ENCODE data around the gene PPARA. TPM values are rescaled to one million over a fixed set of nuclear protein-coding genes. Genes with fewer than 3 reads are reported as not detected.

PPARA gene
- total RNA-seq, 1 donor from 2014 or later, result 23.0 TPM

GRCh38 chr22:46162771-46163556 is 12.6 kb downstream of the PPARA start:
- DNase-seq (no peak), ATAC-seq (ENCODE audit: low read depth) (no peak)
- ChIA-PET CTCF (no interaction called here), POLR2A (no interaction called here)
- H3K27ac Mint-ChIP-seq, result no peak overlapping the region
- intact Hi-C loops (cut with micrococcal nuclease), result no loop called here
- no peak for TF ChIP-seq CTCF (IDR thresholded peaks at IDR 0.05)
- H3K27me3 Mint-ChIP-seq, result no peaks in the 10 kb centered on the region
- H3K4me1 Mint-ChIP-seq, result no peaks in the 10 kb centered on the region
- no peaks in the 10 kb centered on the region for H3K9me3 Mint-ChIP-seq
- peaks cover 24% of the 10 kb centered on the region for H3K36me3 Mint-ChIP-seq (ENCODE audit: low read depth)
- no peak overlapping the region for H3K4me3 Mint-ChIP-seq

DNA sequence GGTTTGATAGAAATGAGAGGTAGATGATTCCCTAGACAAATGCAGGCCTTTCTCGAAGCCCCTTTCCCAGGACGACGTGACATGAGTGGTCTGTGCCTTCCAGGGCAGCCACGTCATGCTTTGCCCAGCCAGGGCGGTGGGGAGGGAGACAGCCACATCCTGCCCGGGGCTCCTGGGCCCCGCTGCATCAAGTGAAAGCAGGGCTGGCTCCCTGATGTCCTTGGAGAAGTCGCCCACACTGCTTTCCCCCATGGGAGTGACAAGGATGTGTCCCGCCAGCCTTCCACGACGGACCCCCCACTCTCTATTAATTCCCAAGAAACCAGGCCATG is 13.2 kb downstream of the PPARA start:
- no peak for ATAC-seq (ENCODE audit: low read depth)
- Mint-ChIP-seq H3K27me3 (no peaks in the 10 kb centered on the region), H3K9me3 (no peaks in the 10 kb centered on the region), H3K36me3 (ENCODE audit: low read depth) (peaks cover 25% of the 10 kb centered on the region), H3K4me3 (no peak overlapping the region), H3K27ac (no peak overlapping the region), H3K4me1 (no peaks in the 10 kb centered on the region)
- no peak for TF ChIP-seq CTCF (IDR thresholded peaks at IDR 0.05)
- ChIA-PET POLR2A (no interaction called here), CTCF (no interaction called here)
- intact Hi-C loops (cut with micrococcal nuclease), result no loop called here
- no peak for DNase-seq

- no peak for DNase-seq
- no peaks in the 10 kb centered on the region for H3K27me3 Mint-ChIP-seq
- no peaks in the 10 kb centered on the region for H3K9me3 Mint-ChIP-seq
- no peak overlapping the region for H3K4me3 Mint-ChIP-seq
- peaks cover 2% of the 10 kb centered on the region for H3K4me1 Mint-ChIP-seq
- H3K36me3 Mint-ChIP-seq (ENCODE audit: low read depth), result peaks cover 16% of the 10 kb centered on the region
- intact Hi-C loops (cut with micrococcal nuclease), result no loop called here
- H3K27ac Mint-ChIP-seq, result no peak overlapping the region
- ChIA-PET POLR2A (no interaction called here), CTCF (no interaction called here)
- no peak for TF ChIP-seq CTCF (IDR thresholded peaks at IDR 0.05)
- ATAC-seq (ENCODE audit: low read depth), result no peak
Observed at GRCh38 chr22:46165977-46166376, 15.7 kb downstream of the PPARA start.

GRCh38 chr22:46169628-46170027 is 19.3 kb downstream of the PPARA start:
- no peak overlapping the region for H3K4me3 Mint-ChIP-seq
- DNase-seq (no peak), ATAC-seq (ENCODE audit: low read depth) (no peak)
- no peak overlapping the region for H3K27ac Mint-ChIP-seq
- no peaks in the 10 kb centered on the region for H3K9me3 Mint-ChIP-seq
- intact Hi-C loops (cut with micrococcal nuclease), result no loop called here
- H3K36me3 Mint-ChIP-seq (ENCODE audit: low read depth), result peaks cover 5% of the 10 kb centered on the region
- H3K27me3 Mint-ChIP-seq, result no peaks in the 10 kb centered on the region
- ChIA-PET CTCF (no interaction called here), POLR2A (no interaction called here)
- no peak for TF ChIP-seq CTCF (IDR thresholded peaks at IDR 0.05)
- peaks cover 12% of the 10 kb centered on the region for H3K4me1 Mint-ChIP-seq

GRCh38 chr22:46171940-46172339 is 21.6 kb downstream of the PPARA start:
- ATAC-seq (ENCODE audit: low read depth) (no peak), DNase-seq (no peak)
- TF ChIP-seq CTCF (IDR thresholded peaks at IDR 0.05), result no peak
- CTCF ChIA-PET, result no interaction called here
- Mint-ChIP-seq H3K4me1 (peaks cover 12% of the 10 kb centered on the region), H3K27ac (no peak overlapping the region), H3K9me3 (no peaks in the 10 kb centered on the region), H3K4me3 (no peak overlapping the region), H3K36me3 (ENCODE audit: low read depth) (peaks cover 11% of the 10 kb centered on the region), H3K27me3 (no peaks in the 10 kb centered on the region)
- intact Hi-C loops (cut with micrococcal nuclease), result no loop called here
- POLR2A ChIA-PET, result no interaction called here

Data from activated B cell treated with CpG ODN at 0.5 μM for 24 hours (primary cell).